Right atrium auricular region (tissue), 2 donors: ENCODE data around the gene PTPN23. TPM values are rescaled to one million over a fixed set of nuclear protein-coding genes. Genes with fewer than 3 reads are reported as not detected.

Experiments
- total RNA-seq, 2 donors: library from RNA; depleted of rRNA; stranded (reverse); fragments of >200 nt; gene quantifications; one replicate each; pipeline ENCODE4 v1.1.0, GENCODE V29; 2016

Gene PTPN23
- total RNA-seq, 2 donors from 2014 or later = 13.7 to 18.8 TPM

Other genes with a start within 250 kb of the PTPN23 start
- 10 to 100 TPM; 26.8 to 34.2 TPM for gene SETD2, start 216.9 kb upstream of the PTPN23 start, total RNA-seq
- gene KIF9, start 98.2 kb upstream of the PTPN23 start, total RNA-seq = 10 to 100 TPM in 1 of 2 donors, 1 to 10 TPM in 1; 8.8 to 10.5 TPM
- gene KLHL18, start 98.1 kb upstream of the PTPN23 start, total RNA-seq = 10 to 100 TPM; 12.9 to 18.8 TPM
- gene SCAP, start 94.9 kb downstream of the PTPN23 start, total RNA-seq = 10 to 100 TPM; 46.5 to 57.3 TPM
- 10 to 100 TPM; 14.9 to 16.7 TPM for gene ELP6, start 132.7 kb downstream of the PTPN23 start, total RNA-seq
- gene CSPG5, start 197.8 kb downstream of the PTPN23 start, total RNA-seq = 1 to 10 TPM in 1 of 2 donors, not detected in 1; 2.6 TPM